H9 (cell line): ENCODE measurements around the gene MRFAP1. TPM values are rescaled to one million over a fixed set of nuclear protein-coding genes. Genes with fewer than 3 reads are reported as not detected.

Experiments used
- DNase-seq: peaks from one replicate; pipeline ENCODE4 v3.0.0-alpha.2; 2017
- H2AFZ ChIP-seq: one replicate; pipeline ENCODE4 v1.6.1; 2013; ENCODE audit warnings: mild to moderate bottlenecking, low read length, control low read depth, moderate library complexity
- H2AK5ac ChIP-seq: 2 replicates; pipeline ENCODE4 v1.6.1; 2013; ENCODE audit warnings: low read length, control low read depth, mixed read lengths; ENCODE audit not compliant: insufficient read length
- H2BK120ac ChIP-seq: one replicate; pipeline ENCODE4 v1.6.1; 2013; ENCODE audit warnings: low read depth, mild to moderate bottlenecking, low read length, control low read depth, inconsistent platforms; ENCODE audit not compliant: poor library complexity, severe bottlenecking
- H2BK12ac ChIP-seq: 2 replicates; pipeline ENCODE4 v1.6.1; 2013; ENCODE audit warnings: low read length, control low read depth, mixed read lengths, low read depth; ENCODE audit not compliant: insufficient read length
- H2BK15ac ChIP-seq: 2 replicates; pipeline ENCODE4 v1.6.1; 2013; ENCODE audit warnings: low read depth, low read length, control low read depth
- H2BK20ac ChIP-seq: one replicate; pipeline ENCODE4 v1.6.1; 2013; ENCODE audit warnings: low read depth, mild to moderate bottlenecking, low read length, control low read depth, inconsistent platforms; ENCODE audit not compliant: poor library complexity, severe bottlenecking
- H2BK5ac ChIP-seq: 2 replicates; pipeline ENCODE4 v1.6.1; 2013; ENCODE audit warnings: low read length, control low read depth, mixed read lengths; ENCODE audit not compliant: insufficient read length
- H3K14ac ChIP-seq: 2 replicates; pipeline ENCODE4 v1.6.1; 2013; ENCODE audit warnings: low read length, control low read depth; ENCODE audit not compliant: insufficient read depth
- H3K18ac ChIP-seq: 2 replicates; pipeline ENCODE4 v1.6.1; 2013; ENCODE audit warnings: low read depth, mild to moderate bottlenecking, mixed read lengths, low read length, control low read depth; ENCODE audit not compliant: insufficient read length
- H3K23ac ChIP-seq: 2 replicates; pipeline ENCODE4 v1.6.1; 2013; ENCODE audit warnings: low read length, control low read depth, mixed read lengths, low read depth; ENCODE audit not compliant: insufficient read length
- H3K23me2 ChIP-seq: 2 replicates; pipeline ENCODE4 v1.6.1; 2013; ENCODE audit warnings: low read depth, mild to moderate bottlenecking, mixed read lengths, low read length, control low read depth; ENCODE audit not compliant: insufficient read length, poor library complexity, severe bottlenecking
- H3K27ac ChIP-seq: 2 replicates; pipeline ENCODE4 v1.5.1; 2013; ENCODE audit warnings: low read length, control low read depth, mixed read lengths, low read depth; ENCODE audit not compliant: insufficient read length
- H3K27me3 ChIP-seq: 2 replicates; pipeline ENCODE4 v1.6.1; 2013; ENCODE audit warnings: low read length, control low read depth, inconsistent platforms; ENCODE audit not compliant: insufficient read depth
- H3K4ac ChIP-seq: 2 replicates; pipeline ENCODE4 v1.6.1; 2013; ENCODE audit warnings: low read depth, mild to moderate bottlenecking, control low read depth, inconsistent platforms, low read length, moderate library complexity
- H3K4me1 ChIP-seq: 2 replicates; pipeline ENCODE4 v1.6.1; 2013; ENCODE audit warnings: low read length, control low read depth, inconsistent platforms; ENCODE audit not compliant: insufficient read depth
- H3K4me2 ChIP-seq: 2 replicates; pipeline ENCODE4 v1.6.1; 2013; ENCODE audit warnings: low read length, control low read depth, mixed read lengths; ENCODE audit not compliant: insufficient read length, insufficient read depth
- H3K56ac ChIP-seq: 2 replicates; pipeline ENCODE4 v1.6.1; 2013; ENCODE audit warnings: low read depth, mild to moderate bottlenecking, mixed read lengths, low read length, control low read depth; ENCODE audit not compliant: insufficient read length
- H3K79me1 ChIP-seq: 2 replicates; pipeline ENCODE4 v1.6.1; 2013; ENCODE audit warnings: low read depth, mild to moderate bottlenecking, moderate library complexity, low read length, control low read depth, inconsistent platforms; ENCODE audit not compliant: insufficient read depth, poor library complexity, severe bottlenecking
- H3K79me2 ChIP-seq: 2 replicates; pipeline ENCODE4 v1.6.1; 2013; ENCODE audit warnings: low read length, control low read depth, inconsistent platforms; ENCODE audit not compliant: insufficient read depth
- H3K9ac ChIP-seq: 2 replicates; pipeline ENCODE4 v1.6.1; 2013; ENCODE audit warnings: low read length, control low read depth, mixed read lengths; ENCODE audit not compliant: insufficient read length; ENCODE audit errors: extremely low read depth
- H3K9me3 ChIP-seq: one replicate; pipeline ENCODE4 v1.6.1; 2013; ENCODE audit warnings: low read depth, low read length, inconsistent platforms; ENCODE audit not compliant: control insufficient read depth
- H3T11ph ChIP-seq: one replicate; pipeline ENCODE4 v1.6.1; 2013; ENCODE audit warnings: mild to moderate bottlenecking, low read length, control low read depth, inconsistent platforms
- H4K20me1 ChIP-seq: one replicate; pipeline ENCODE4 v1.6.1; 2013; ENCODE audit not compliant: control insufficient read depth, insufficient read length, insufficient read depth
- H4K5ac ChIP-seq: 2 replicates; pipeline ENCODE4 v1.6.1; 2013; ENCODE audit warnings: low read depth, mild to moderate bottlenecking, mixed read lengths, low read length, control low read depth; ENCODE audit not compliant: insufficient read length
- H4K8ac ChIP-seq: replicated peaks from 2 replicates; pipeline ENCODE4 v1.6.1; 2013; ENCODE audit warnings: low read length, control low read depth, mixed read lengths, low read depth; ENCODE audit not compliant: insufficient read length
- H4K91ac ChIP-seq: 2 replicates; pipeline ENCODE4 v1.6.1; 2013; ENCODE audit warnings: low read depth, mild to moderate bottlenecking, moderate library complexity, mixed read lengths, low read length, control low read depth; ENCODE audit not compliant: insufficient read length
- H3K27ac Mint-ChIP-seq, 3 experiments: 2 replicates in 2 of 3; 3 replicates in 1 of 3; pipeline ENCODE4 v1.8.0; 2020 to 2021; ENCODE audit warnings: mixed read lengths in 3 of 3, mild to moderate bottlenecking in 1 of 3, moderate library complexity in 1 of 3
- H3K27me3 Mint-ChIP-seq: 2 replicates; pipeline ENCODE4 v1.8.0; 2021; ENCODE audit warnings: low read depth, mild to moderate bottlenecking, moderate library complexity, mixed read lengths
- H3K36me3 Mint-ChIP-seq, 3 experiments: 2 replicates in 2 of 3; 3 replicates in 1 of 3; pipeline ENCODE4 v1.8.0; 2020 to 2021; ENCODE audit warnings: low read depth in 3 of 3, mixed read lengths in 3 of 3; ENCODE audit not compliant: insufficient read depth in 1 of 3
- H3K4me1 Mint-ChIP-seq, 2 experiments: 2 replicates each; pipeline ENCODE4 v1.8.0; 2020; ENCODE audit warnings: mixed read lengths in 2 of 2
- H3K4me3 Mint-ChIP-seq, 2 experiments: 2 replicates in 1 of 2; 3 replicates in 1 of 2; pipeline ENCODE4 v1.8.0; 2020 to 2021; ENCODE audit warnings: mild to moderate bottlenecking in 2 of 2, mixed read lengths in 2 of 2, moderate library complexity in 1 of 2
- H3K9me3 Mint-ChIP-seq, 2 experiments: 2 replicates in 1 of 2; 3 replicates in 1 of 2; pipeline ENCODE4 v1.8.0; 2020; ENCODE audit warnings: mild to moderate bottlenecking in 2 of 2, mixed read lengths in 2 of 2, moderate library complexity in 1 of 2
- WGBS: extraction: QIAGEN DNeasy Blood & Tissue Kit; methylation state at CpG from one replicate; pipeline ENCODE4 v1.1.7; 2013; ENCODE audit warnings: missing lambda C conversion rate, low lambda C conversion rate, mixed read lengths; ENCODE audit not compliant: insufficient read length; ENCODE audit errors: extremely low coverage; 5-methylcytosine and 5-hydroxymethylcytosine counted together
- total RNA-seq: library from RNA; stranded (reverse); gene quantifications from 2 replicates; pipeline ENCODE4 v1.2.1, GENCODE V29; 2021
- TF ChIP-seq, protein P1 (sequence below): fragments of 200-600 bp; sonication (generic); conservative IDR thresholded peaks from 3 replicates; pipeline ENCODE4 v1.8.0; 2021; ENCODE audit warnings: antibody characterized with exemption, mild to moderate bottlenecking

The MRFAP1 gene
- total RNA-seq, 1 experiment from 2014 or later: 328 TPM

DNA sequence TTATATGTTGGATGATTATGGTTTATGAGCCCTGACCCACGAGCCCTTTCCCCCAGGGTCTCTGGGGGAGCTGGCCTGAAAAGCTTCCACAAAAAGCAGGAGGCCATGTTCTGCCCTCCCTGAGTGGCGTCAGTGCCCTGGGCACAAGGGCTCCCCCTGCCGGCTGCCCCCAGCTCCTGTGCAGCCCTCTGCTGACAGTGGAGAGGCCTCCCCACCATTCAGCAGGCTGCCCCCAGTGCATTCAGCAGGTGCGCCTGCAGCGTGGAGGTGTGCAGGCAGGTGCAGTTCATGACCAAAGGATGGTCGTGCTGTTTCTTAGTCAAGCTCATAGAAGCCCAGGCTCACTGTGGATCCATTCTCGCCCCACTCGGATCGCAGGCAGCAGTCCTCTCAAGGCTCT is 40.7 kb downstream of the MRFAP1 start:
- TF ChIP-seq, protein P1, sequence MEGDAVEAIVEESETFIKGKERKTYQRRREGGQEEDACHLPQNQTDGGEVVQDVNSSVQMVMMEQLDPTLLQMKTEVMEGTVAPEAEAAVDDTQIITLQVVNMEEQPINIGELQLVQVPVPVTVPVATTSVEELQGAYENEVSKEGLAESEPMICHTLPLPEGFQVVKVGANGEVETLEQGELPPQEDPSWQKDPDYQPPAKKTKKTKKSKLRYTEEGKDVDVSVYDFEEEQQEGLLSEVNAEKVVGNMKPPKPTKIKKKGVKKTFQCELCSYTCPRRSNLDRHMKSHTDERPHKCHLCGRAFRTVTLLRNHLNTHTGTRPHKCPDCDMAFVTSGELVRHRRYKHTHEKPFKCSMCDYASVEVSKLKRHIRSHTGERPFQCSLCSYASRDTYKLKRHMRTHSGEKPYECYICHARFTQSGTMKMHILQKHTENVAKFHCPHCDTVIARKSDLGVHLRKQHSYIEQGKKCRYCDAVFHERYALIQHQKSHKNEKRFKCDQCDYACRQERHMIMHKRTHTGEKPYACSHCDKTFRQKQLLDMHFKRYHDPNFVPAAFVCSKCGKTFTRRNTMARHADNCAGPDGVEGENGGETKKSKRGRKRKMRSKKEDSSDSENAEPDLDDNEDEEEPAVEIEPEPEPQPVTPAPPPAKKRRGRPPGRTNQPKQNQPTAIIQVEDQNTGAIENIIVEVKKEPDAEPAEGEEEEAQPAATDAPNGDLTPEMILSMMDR: no peak; the same call in 2 of the 3 replicates
- Histone ChIP-seq H4K8ac (no peak overlapping the region), H3K9me3 (no peaks in the 10 kb centered on the region), H3K4ac (no peak overlapping the region), H2AFZ (no peak overlapping the region), H2AK5ac (no peak overlapping the region), H3K79me1 (peaks cover under 1% of the 10 kb centered on the region), H2BK20ac (no peak overlapping the region), H3K23ac (no peak overlapping the region), H2BK12ac (no peak overlapping the region), H2BK15ac (no peak overlapping the region), H2BK120ac (no peak overlapping the region), H3K9ac (no peak overlapping the region), H3K14ac (no peak overlapping the region; the same call in 1 of the 2 replicates), H3K18ac (no peak overlapping the region), H4K91ac (no peak overlapping the region), H3K23me2 (no peaks in the 10 kb centered on the region), H3K79me2 (peaks cover under 1% of the 10 kb centered on the region; the same call in 1 of the 2 replicates), H3K27ac (no peak overlapping the region), H2BK5ac (no peak overlapping the region), H4K5ac (no peak overlapping the region), H3K4me1 (peaks cover 1% of the 10 kb centered on the region; the same call in 1 of the 2 replicates), H4K20me1 (no peaks in the 10 kb centered on the region), H3T11ph (no peak overlapping the region), H3K56ac (no peak overlapping the region), H3K27me3 (no peaks in the 10 kb centered on the region), H3K4me2 (no peak overlapping the region)
- Mint-ChIP-seq H3K4me1 (peaks cover 9 to 11% of the 10 kb centered on the region in 2 experiments), H3K36me3 (peaks cover 15 to 19% (median 16%) of the 10 kb centered on the region in 3 experiments; a peak in 6 of 7 replicates), H3K27ac (no peak overlapping the region), H3K9me3 (no peaks in the 10 kb centered on the region; a peak in 3 of 5 replicates), H3K27me3 (peaks cover 8% of the 10 kb centered on the region), H3K4me3 (no peak overlapping the region)
- WGBS: no CpG with 5 or more reads among the region's 9 CpGs
- no peak for DNase-seq
